CD4-positive, alpha-beta T cell treated with Interleukin-12 subunit alpha and Interleukin-12 subunit beta, for 1 hour (primary cell): Measurements from ENCODE around the gene LDAF1.
A peak's percentile ranks its signal among the peaks of the same experiment; 100 is the strongest.
"Not testable (repeated sequence)": the region's sequence is repeated elsewhere in the genome, so short reads cannot be mapped to it uniquely, and the experiment has no call there.

Experiments used
- DNase-seq: peaks from one replicate; pipeline ENCODE4 v3.0.0-alpha.2; 2020

The LDAF1 gene

GRCh38 chr16:21158208-21159110 is at the start of gene LDAF1:
TSS of gene LDAF1 (plus strand) at chr16:21158674. CDS start at chr16:21161183, 2,509 bp downstream.
- peak; percentile 71 for DNase-seq

- not testable (repeated sequence) for DNase-seq
These were observed 42.9 kb upstream of the LDAF1 start for GRCh38 chr16:21115551-21115950.

- DNase-seq = no peak
These were observed 42.3 kb upstream of the LDAF1 start for GRCh38 chr16:21116148-21116693.

- no peak for DNase-seq
These were observed 40.9 kb upstream of the LDAF1 start for GRCh38 chr16:21117567-21117966.

GRCh38 chr16:21120976-21121520 is 37.4 kb upstream of the LDAF1 start:
- no peak for DNase-seq

- DNase-seq = no peak
These were observed 33.3 kb upstream of the LDAF1 start for GRCh38 chr16:21125191-21125590.

- no peak for DNase-seq
These were observed 32.0 kb upstream of the LDAF1 start for GRCh38 chr16:21126518-21126917.

- DNase-seq = no peak
These were observed 29.5 kb upstream of the LDAF1 start for GRCh38 chr16:21128991-21129390.

- no peak for DNase-seq
These were observed 27.7 kb upstream of the LDAF1 start for GRCh38 chr16:21130811-21131210.

GRCh38 chr16:21134053-21134452 is 24.4 kb upstream of the LDAF1 start:
- no peak for DNase-seq

- DNase-seq = no peak
These were observed 12.7 kb upstream of the LDAF1 start for GRCh38 chr16:21145738-21146137.

- DNase-seq = no peak
These were observed 8.0 kb upstream of the LDAF1 start, which contains the start of gene DNAH3 for GRCh38 chr16:21150375-21151001. TSS of gene DNAH3 (minus strand) at chr16:21150846. CDS start at chr16:21150319, 527 bp downstream.

- DNase-seq = not testable (repeated sequence)
These were observed 6.1 kb upstream of the LDAF1 start for GRCh38 chr16:21152160-21153030.

GRCh38 chr16:21153124-21153729 is 5.2 kb upstream of the LDAF1 start:
- not testable (repeated sequence) for DNase-seq

- DNase-seq = not testable (repeated sequence)
These were observed 2.5 kb upstream of the LDAF1 start for GRCh38 chr16:21156011-21156410.

GRCh38 chr16:21156767-21157467 is 1.6 kb upstream of the LDAF1 start:
- DNase-seq = peak; percentile 22

GRCh38 chr16:21157632-21158031 is 842 bp upstream of the LDAF1 start:
- DNase-seq = no peak

- DNase-seq = no peak
These were observed 942 bp downstream of the LDAF1 start for GRCh38 chr16:21159281-21159951.

- no peak for DNase-seq
These were observed 1.8 kb downstream of the LDAF1 start for GRCh38 chr16:21160276-21160675.

GRCh38 chr16:21161211-21161610 is 2.7 kb downstream of the LDAF1 start:
- no peak for DNase-seq
